8988T (cell line): ENCODE results near the gene TBL1XR1.
"Not testable (repeated sequence)": the region's sequence is repeated elsewhere in the genome, so short reads cannot be mapped to it uniquely, and the experiment has no call there.

ENCODE experiments used
- DNase-seq: peaks from one replicate; pipeline ENCODE4 v3.0.0; 2011

The TBL1XR1 gene

DNA sequence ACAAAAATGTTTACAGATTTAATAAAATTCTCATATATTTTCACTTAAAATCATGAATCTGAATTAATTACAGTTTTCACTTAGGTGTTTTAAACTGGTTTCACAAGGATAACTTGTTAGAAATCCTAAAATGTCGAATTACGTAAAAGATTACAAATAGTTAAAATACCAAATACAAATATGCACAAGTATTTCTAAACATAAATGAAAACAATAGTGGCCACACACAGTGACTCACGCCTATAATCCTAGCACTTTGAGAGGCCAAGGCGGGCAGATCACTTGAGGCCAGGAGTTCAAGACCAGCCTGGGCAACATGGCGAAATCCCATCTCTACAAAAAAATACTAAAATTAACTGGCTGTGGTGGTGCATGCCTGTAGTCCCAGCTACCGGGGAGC, 10.9 kb upstream of the TBL1XR1 start:
- DNase-seq, result no peak

DNA sequence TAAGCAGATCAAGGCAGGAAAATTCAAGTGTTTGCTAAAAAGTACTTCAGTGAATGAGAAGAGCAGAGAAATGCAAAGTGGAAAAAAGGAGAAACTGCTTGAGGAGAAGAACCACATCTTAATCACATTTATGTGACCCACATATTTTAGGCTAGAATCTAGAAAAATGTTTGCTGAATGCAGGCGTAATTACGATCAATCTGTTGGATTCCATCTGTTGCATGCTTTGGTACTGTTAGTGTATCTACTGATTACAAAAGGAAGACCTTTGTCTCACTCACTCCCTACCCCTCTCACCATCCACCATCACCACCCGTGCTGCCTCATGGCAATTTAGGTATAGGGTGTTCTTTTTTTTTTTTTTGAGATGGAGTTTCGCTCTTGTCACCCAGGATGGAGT, 9.7 kb upstream of the TBL1XR1 start:
- DNase-seq, result no peak

DNA sequence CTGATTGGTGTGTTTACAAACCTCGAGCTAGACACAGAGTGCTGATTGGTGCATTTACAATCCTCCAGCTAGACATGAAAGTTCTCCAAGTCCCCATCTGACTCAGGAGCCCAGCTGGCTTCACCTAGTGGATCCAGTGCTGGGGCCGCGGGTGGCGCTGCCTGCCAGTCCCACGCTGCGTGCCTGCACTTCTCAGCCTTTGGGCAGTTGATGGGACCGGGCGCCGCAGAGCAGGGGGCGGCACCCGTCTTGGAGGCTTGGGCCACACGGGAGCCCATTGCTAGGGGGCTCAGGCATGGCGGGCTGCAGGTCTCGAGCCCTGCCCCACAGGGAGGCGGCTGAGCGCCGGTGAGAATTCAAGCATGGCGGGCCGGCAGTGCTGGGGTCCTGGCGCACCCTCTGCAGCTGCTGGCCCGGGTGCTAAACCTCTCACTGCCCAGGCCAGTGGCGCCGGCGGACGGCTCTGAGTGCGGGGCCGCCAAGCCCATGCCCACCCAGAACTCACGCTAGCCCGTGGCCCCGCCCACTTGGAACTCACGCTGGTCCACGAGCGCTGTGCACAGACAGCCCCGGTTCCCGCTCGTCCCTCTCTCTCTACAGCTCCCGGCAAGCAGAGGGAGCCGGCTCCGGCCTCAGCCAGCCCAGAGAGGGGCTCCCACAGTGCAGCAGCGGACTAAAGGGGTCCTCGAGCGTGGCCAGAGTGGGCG, 6.6 kb upstream of the TBL1XR1 start:
- no peak for DNase-seq

DNA sequence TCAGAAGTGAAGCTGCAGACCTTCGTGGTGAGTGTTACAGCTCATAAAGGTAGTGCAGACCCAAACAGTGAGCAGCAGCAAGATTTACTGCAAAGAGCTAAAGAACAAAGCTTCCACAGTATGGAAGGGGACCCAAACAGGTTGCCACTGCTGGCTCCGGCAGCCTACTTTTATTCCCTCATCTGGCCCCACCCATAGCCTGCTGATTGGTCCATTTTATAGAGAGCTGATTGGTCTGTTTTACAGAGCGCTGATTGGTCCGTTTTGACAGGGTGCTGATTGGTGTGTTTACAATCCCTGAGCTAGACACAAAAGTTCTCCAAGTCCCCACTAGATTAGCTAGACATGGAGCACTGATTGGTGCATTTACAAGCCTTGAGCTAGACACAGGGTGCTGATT, 5.7 kb upstream of the TBL1XR1 start:
- DNase-seq, result not testable (repeated sequence)

DNA sequence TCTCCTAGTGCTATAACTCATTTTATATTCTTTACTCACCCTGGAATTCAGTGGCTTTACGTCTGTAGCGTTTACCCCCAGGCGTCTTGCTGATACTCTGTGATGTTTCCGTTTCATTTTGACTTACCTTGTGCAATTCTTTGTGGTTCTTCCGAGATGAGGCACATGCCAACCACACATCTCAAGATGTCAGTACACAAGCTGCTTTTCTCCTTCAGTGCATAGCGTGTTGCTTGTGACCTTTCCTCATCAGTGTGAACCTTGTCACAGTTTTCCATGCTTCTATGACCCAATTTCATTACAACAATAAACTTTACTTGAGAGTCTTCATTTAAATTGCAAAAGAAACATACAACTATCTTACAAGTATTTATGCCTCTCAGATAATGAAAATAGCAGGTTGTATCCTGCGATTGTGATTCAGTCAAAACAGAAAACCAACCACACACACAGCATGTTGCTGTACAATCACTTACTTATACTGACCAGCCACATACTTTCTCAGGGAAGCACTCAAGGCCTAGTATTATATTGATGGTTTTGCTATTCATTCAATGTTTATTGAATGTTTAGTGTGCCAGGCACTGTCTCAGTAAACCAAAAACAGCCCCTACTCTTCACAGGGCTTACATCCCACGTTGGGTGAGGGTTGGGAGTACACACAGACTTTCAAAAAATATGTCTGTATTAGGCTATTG, 4.6 kb upstream of the TBL1XR1 start:
- no peak for DNase-seq

DNA sequence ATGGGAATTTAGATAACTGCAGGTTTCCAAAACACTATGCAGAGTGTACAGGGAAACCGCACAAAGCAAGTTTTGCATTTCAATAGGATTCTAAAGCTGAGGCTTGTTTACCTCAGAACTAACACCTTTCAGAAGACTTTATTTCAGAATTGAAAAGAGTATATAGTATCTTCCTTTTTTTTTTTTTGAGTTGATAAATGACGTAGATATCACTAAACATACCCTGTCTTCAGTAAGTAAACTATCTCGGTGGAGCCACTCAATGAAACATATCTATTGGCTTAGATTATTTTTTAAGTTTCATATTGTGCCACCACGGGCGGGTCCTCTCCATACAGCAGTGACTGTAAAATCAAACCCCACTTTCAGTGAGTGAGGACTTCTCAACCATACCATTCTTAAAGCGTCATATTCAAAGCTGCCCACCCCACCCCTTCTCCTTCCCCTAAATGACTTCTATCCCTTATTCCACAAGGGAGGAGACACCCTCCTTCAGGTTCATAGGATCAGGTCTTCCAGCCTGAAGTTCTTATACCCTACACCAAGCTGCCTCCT, 2.0 kb upstream of the TBL1XR1 start:
- no peak for DNase-seq

DNA sequence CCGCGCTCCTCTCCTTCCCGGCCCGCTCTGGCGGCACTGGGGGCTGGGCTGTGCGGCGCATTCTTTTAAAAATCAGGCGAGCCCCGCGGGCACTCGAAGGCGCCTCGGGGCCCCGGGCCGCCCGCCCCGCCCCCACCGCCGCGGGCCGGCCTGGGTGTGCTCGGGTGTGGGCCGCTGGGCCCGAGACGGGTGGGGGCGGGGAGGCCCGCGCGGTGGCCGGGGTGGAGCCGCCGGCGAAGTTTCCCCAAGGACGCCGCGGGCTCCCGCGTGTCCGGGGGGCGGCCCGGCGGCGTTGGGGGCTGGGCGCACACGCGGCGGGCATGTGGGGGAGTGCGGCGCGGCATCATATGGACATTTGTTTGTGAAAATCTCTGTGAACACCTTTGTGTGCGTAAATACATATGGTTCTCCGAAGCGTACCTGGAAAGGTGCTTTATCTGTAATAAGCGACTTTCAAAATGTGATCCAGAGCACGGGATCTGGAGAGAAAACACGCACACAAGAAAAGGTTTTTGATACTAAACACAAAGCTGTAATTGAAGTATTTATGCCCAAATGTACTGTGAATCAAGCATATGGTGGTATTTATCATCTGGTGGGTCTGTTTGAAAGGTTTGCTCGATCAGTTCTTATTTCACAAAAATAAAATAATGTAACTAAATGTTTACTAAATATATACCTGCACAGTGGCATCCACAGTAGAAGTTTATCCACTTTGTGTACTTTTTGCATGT, 612 bp upstream of the TBL1XR1 start:
- peak; percentile 94 for DNase-seq

DNA sequence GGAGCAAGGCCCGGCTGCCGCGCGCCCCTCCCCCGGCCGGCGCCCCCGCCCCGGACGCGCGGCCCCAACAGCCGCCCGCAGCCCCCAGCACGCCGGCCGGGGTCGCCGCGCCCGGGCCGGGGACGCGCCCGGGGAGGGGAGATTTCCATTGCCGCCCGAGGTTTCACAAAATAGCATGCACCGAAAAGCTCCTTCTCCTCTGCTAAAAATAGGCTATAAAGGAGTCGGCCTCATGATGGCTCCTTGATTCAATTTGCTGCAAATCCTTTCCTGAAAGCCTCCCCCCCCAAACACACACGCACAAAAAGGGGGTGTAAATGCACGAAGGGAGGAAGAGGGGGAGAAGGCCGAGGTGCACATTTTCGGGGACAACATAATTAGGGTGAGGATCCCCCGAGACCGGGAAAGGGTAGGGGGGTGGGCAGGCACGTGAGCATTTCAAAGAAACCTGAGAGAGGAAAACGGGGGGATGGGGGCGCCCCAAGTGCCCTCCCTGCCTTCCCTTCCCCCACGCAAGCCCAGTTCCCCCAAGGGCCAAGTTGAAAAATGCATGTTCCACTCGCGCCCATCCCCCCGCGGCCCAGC, 734 bp downstream of the TBL1XR1 start:
- DNase-seq, result peak; percentile 47

DNA sequence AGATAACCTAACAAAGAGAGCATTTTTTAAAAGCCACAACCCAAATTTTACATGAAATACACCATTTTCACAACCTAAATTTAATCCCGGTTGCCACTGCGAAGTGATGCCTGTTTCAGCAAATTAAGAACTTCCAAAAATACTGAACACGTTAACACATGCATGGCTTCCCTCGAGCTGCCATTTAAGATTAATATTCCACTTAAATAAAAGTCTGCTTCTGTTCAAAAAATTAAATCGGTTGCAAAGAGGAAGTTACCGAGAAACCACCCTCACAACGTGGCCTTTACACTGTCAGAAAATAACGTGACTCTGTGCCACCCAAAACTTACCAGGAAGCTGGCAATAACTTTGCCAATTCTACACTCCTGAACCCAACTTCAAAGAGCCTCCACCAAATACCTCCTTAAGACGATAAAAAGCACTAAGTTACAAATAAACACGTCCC, 1.2 kb downstream of the TBL1XR1 start:
- DNase-seq, result no peak

DNA sequence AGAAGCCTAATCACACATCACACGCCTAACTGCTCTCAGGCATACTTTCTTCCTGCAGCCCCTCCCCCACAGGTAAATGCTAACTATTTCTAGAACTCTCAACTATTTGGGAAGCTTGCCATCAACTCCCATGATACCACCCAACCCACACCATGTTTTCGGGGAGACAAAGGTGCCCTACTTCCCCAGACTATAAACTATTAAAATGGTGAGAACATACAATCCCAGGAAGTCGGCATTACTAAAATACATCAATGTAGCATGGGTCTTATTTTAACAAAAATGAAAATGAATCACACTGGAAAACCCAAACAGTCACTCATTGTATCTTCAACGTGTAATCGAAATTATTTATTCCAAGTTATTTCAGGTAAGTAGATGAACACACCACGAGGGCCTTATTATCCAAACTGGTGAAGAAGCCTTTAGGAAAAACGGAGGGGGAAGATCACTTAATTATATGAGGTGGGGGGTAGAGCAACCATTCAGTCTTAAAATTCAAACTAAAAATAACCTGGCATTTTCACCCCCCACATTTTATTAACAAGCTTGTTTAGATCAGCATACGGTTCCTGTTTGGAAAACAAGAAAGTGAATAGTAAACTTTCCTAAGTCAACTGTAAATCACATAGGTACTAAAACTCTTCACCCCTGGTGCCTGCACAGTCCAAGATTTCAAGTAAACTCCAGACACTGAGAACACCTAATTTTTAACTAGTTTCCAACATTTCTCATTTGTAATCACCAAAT, 1.9 kb downstream of the TBL1XR1 start:
- no peak for DNase-seq

DNA sequence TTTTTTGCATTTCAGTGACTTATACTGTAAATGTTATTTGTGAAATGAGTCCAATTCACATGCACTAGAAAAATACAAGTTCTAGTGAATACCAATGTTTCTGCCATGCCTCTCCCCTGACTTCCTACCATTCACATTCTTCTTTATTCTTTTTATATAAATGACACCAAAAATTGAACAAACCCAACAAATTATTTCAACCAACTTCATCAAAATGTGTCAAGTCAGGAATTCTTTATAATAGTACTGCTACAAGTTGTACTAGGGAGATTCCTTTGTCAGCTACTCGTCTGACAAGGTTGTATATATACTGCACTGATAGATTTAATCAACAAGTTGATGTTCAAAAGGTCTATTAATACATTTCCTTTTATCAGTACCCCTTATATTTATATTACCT, 3.0 kb downstream of the TBL1XR1 start:
- no peak for DNase-seq

DNA sequence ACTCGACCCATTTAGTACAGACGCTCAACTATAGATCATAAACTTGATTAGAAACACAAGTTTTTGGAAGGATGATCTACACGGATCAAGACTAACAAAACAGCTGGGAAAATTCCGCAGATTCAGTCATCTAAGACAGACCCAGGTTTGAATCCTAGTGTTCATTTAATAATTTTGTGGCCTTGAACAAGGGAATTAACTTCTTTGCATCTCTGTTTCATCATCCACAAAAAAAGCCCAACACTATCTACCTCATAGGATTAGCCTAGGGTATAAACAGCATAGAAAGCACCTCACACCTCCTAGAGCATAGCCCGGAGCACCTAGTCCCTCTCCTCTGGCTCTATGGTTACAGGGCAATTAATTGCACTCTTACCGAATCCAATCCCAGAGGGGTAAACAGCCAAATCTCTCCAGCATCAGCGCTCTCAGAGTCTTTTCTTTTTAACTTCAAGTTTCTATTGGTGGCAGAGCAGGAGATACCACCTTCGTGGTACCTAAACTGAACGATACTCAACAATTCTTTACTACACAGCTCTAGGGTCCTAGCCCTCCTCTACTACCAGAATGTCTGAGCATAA, 3.5 kb downstream of the TBL1XR1 start:
- DNase-seq, result no peak

DNA sequence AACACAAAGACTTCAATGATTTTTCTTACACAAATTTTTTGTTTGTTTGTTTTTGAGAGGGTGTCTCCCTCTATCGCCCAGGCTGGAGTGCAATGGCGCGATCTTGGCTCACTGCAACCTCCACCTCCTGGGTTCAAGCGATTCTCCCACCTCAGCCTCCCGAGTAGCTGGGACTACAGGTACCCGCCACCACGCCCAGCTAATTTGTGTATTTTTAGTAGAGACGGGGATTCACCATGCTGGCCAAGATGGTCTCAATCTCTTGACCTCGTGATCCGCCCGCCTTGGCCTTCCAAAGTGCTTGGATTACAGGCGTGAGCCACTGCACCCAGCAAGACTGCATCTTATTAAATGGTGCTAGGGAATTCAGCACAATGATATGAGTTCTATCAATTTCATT, 4.0 kb downstream of the TBL1XR1 start:
- not testable (repeated sequence) for DNase-seq

DNA sequence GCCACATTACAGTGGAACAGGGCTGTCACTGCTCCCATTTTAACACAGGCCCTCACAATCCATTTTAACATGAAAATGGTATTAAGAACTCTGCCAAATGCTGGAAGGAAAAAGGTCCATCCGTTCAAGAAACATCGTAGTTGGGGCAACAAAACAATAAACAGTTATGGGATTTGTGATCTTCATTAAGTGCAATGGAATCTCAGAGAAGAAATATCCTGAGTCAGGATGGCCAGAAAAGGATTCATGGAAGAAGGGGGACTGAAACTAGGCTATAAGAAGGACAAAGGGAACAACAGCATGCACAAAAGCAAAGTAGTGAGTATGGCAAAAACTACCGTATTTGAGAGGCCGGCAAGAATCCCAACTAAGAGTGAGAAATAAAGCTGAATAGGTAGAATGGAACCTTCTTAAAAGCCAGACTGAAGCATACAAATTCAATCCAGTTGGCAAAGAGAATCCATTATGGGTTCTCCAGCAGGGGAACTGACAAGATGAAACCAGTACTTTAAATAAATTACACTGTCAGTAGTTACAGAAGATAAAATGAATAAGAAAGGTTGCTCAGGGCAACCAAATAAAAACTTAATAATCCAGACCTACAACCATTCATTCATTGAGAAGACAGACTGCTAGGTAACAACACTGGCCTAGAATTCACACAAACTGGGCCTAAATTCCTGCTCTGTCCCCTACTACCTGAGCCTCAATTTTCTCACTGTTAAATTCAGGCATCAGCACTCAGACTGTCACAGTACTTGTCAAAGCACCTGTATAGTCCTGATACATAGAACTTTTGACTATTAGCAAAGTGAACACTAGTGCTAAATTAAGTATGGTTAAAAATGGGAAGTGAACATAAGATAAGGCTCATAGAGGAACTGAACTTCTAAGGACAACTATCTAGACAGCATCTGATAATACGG, 6.3 kb downstream of the TBL1XR1 start:
- DNase-seq, result no peak

DNA sequence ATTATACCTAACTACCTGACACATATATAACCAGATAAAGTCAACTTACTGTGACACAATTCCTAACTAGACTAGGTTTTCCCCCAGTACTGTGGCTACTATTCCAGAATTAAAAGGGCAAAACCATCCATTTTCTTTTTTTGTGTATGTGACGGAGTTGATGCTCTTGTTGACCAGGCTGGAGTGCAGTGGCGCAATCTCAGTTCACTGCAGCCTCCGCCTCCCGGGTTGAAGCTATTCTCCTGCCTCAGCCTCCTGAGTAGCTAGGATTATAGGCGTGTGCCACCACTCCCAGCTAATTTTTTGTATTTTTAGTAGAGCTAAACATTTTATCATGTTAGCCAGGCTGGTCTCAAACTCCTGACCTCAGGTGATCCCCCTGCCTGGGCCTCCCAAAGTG, 7.1 kb downstream of the TBL1XR1 start:
- DNase-seq, result not testable (repeated sequence)

DNA sequence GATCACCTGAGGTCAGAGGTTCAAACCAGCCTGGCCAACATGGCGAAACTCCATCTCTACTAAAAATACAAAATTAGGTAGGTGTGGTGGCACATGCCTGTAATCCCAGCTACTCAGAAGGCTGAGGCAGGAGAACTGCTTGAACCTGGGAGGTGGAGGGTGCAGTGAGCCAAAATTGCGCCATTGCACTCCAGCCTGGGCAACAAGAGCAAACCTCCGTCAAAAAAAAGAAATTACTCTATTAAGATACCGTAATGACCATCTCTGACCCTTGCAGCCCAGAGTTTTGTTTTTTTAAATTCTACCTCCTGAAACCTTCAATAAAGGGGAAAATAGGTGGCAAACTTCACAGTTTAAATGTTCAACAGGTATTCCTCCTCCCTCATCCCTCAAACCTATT, 9.0 kb downstream of the TBL1XR1 start:
- not testable (repeated sequence) for DNase-seq

DNA sequence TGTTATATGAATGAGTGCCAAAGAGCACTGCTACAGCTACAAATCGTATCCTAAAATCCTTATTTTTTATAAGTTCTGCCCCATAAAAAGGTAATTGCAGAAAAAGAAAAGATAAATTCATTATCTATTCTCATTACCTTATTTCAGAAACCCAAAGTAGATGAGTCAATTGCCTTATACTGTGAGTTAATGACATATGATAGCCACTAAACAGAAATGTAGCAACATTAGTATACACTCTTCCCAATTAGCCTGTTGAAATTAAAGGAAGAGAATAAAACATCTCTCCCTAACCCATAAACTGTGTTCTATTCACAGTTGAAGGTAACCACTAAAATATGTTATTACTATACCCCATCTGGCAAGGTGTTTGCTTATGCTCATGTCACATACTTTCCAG, 11.0 kb downstream of the TBL1XR1 start:
- no peak for DNase-seq

DNA sequence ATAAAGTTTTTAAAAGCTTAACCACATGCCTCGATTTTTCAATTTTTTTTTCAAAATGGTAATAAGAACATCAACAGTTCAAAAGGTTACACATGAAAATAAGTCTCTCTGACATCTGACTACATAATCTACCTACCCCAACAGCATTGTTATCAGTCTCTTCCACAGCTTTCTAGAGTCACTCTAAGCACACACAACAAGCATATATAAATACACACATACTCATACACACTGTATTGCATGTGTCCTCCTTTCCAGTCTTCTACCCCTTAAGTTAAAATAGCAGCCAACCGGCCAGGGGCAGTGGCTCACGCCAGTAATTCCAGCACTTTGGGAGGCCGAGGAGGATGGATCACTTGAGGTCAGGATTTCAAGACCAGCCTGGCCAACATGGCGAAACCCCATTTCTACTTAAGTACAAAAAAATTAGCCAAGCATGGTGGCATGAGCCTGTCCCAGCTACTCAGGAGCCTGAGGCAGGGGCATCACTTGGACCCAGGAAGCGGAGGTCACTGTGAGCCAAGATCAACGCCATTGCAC, 12.2 kb downstream of the TBL1XR1 start:
- no peak for DNase-seq

DNA sequence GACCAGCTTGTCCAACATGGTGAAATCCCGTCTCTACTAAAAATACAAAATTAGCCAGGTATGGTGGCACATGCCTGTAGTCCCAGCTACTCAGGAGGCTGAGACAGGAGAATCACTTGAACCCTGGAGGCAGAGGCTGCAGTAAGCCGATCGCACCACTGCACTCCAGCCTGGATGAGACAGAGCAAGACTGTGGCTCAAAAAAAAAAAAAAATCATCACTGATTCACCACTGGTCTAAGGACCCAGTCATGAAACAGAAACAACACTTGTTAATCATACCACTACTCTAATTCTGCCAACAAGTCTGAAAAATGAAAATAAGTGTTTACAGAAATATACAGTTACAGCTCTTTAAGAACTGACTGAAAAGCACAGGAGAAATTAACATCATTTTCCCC, 12.7 kb downstream of the TBL1XR1 start:
- DNase-seq, result not testable (repeated sequence)

DNA sequence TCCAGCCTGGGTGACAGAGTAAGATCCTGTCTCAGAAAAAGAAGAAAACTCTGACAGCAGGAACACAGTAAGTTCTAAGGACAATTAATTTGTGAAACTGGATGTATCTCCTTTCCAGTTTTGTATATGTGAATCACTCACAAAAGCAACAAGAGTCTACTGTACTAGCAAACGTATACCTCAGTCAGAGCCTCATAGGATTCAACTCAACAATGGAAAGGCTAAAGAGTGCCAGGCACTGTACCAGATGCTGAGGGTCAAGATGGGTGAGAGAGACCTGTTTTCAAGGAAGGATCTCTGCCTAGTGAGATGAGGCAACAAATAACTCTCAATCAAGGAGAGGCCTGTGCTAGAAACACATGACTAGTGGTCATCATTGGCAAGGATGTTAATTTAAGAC, 14.9 kb downstream of the TBL1XR1 start:
- no peak for DNase-seq

DNA sequence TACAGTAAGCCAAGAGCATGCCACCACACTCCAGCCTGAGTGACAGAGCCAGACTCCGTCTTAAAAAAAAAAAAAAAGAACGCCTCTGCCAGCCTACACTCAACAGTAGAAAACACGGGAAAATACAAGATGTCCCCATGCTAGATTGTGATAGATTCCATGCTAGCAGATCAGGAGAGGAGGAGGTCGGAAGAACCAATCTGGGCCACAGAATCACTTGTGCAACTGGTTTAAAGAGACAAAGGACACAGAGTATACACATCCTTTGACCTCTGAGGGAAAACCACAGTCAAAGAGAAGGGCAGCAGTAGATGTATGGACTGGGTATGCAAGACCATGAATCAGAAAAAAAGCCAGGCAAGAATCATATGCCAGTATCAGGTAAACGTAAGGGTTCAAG, 15.9 kb downstream of the TBL1XR1 start:
- no peak for DNase-seq
